WTC11 (cell line): ENCODE data around the gene SLC2A4. TPM values are rescaled to one million over a fixed set of nuclear protein-coding genes. Genes with fewer than 3 reads are reported as not detected.

ENCODE experiments used
- ATAC-seq: fragments of 200-7000 bp; cut with Tn5 transposase; 2 replicates; pipeline ENCODE4 v1.10.0; 2021; ENCODE audit warnings: mild to moderate bottlenecking, moderate library complexity
- CTCF ChIA-PET: fragments of 300-600 bp; sonication (Branson Sonifier 250); formaldehyde crosslinking; loops from one replicate; lab custom pipeline; 2021; ENCODE audit warnings: antibody characterized with exemption; lab: Charles Lee
- POLR2A ChIA-PET: fragments of 350-600 bp; sonication (Branson Sonifier 250); formaldehyde crosslinking; loops from one replicate; lab custom pipeline; 2021; ENCODE audit warnings: antibody characterized with exemption; lab: Charles Lee
- DNase-seq: peaks from one replicate; pipeline ENCODE4 v3.0.0; 2021; ENCODE audit warnings: low spot score
- H3K27ac Mint-ChIP-seq: 2 replicates; pipeline ENCODE4 v1.8.0; 2021; ENCODE audit warnings: mixed read lengths
- H3K27me3 Mint-ChIP-seq: 2 replicates; pipeline ENCODE4 v1.8.0; 2021; ENCODE audit warnings: low read depth, mild to moderate bottlenecking, moderate library complexity, mixed read lengths
- H3K36me3 Mint-ChIP-seq: 2 replicates; pipeline ENCODE4 v1.8.0; 2021; ENCODE audit warnings: mixed read lengths
- H3K4me1 Mint-ChIP-seq: 2 replicates; pipeline ENCODE4 v1.8.0; 2022; ENCODE audit warnings: mixed read lengths
- H3K4me3 Mint-ChIP-seq: 2 replicates; pipeline ENCODE4 v1.8.0; 2021; ENCODE audit warnings: mild to moderate bottlenecking, moderate library complexity, mixed read lengths
- H3K9me3 Mint-ChIP-seq: 2 replicates; pipeline ENCODE4 v1.8.0; 2021; ENCODE audit warnings: mixed read lengths
- AFF4 ChIP-seq: sonication (generic); formaldehyde crosslinking; IDR thresholded peaks from 2 replicates; pipeline ENCODE4 v1.8.1; 2023; ENCODE audit warnings: mild to moderate bottlenecking, missing genetic modification reagents, borderline replicate concordance
- ATF3 ChIP-seq: sonication (generic); formaldehyde crosslinking; conservative IDR thresholded peaks from 2 replicates; pipeline ENCODE4 v1.8.1; 2022; ENCODE audit warnings: mild to moderate bottlenecking, missing genetic modification reagents
- ATF6 ChIP-seq: sonication (generic); formaldehyde crosslinking; IDR thresholded peaks from 2 replicates; pipeline ENCODE4 v1.8.1; 2023; ENCODE audit warnings: mild to moderate bottlenecking, missing genetic modification reagents
- CBFB ChIP-seq: sonication (generic); formaldehyde crosslinking; IDR thresholded peaks from 2 replicates; pipeline ENCODE4 v1.8.1; 2022; ENCODE audit warnings: mild to moderate bottlenecking, low read depth, missing genetic modification reagents
- CREM ChIP-seq: sonication (generic); formaldehyde crosslinking; IDR thresholded peaks from 2 replicates; pipeline ENCODE4 v1.8.1; 2022; ENCODE audit warnings: mild to moderate bottlenecking, missing genetic modification reagents, moderate library complexity
- E2F5 ChIP-seq: sonication (generic); formaldehyde crosslinking; IDR thresholded peaks from 2 replicates; pipeline ENCODE4 v1.8.1; 2022; ENCODE audit warnings: mild to moderate bottlenecking, moderate library complexity, missing genetic modification reagents
- ESRRA ChIP-seq: sonication (generic); formaldehyde crosslinking; IDR thresholded peaks from 2 replicates; pipeline ENCODE4 v1.8.1; 2022; ENCODE audit warnings: mild to moderate bottlenecking, missing genetic modification reagents, borderline replicate concordance
- HMGA2 ChIP-seq: fragments of 250-450 bp; sonication (Bioruptor Pico); IDR thresholded peaks from 2 replicates; pipeline ENCODE4 v1.4.0; 2021; ENCODE audit warnings: mild to moderate bottlenecking, moderate library complexity
- IRF1 ChIP-seq: sonication (generic); formaldehyde crosslinking; IDR thresholded peaks from 2 replicates; pipeline ENCODE4 v1.8.0; 2023; ENCODE audit warnings: missing genetic modification reagents
- NFATC4 ChIP-seq: fragments of 250-450 bp; sonication (Bioruptor Pico); IDR thresholded peaks from 2 replicates; pipeline ENCODE4 v1.9.0; 2021; ENCODE audit warnings: mild to moderate bottlenecking
- RELA ChIP-seq: sonication (generic); formaldehyde crosslinking; IDR thresholded peaks from 2 replicates; pipeline ENCODE4 v1.8.1; 2022; ENCODE audit warnings: missing genetic modification reagents, mild to moderate bottlenecking, borderline replicate concordance
- ZNF138 ChIP-seq: sonication (generic); formaldehyde crosslinking; conservative IDR thresholded peaks from 2 replicates; pipeline ENCODE4 v1.8.1; 2022; ENCODE audit warnings: mild to moderate bottlenecking, moderate library complexity, missing genetic modification reagents
- ZNF425 ChIP-seq: fragments of 250-450 bp; sonication (Bioruptor Pico); conservative IDR thresholded peaks from 2 replicates; pipeline ENCODE4 v1.9.0; 2021; ENCODE audit warnings: mild to moderate bottlenecking
- ZNF512 ChIP-seq: sonication (generic); formaldehyde crosslinking; IDR thresholded peaks from 2 replicates; pipeline ENCODE4 v1.8.1; 2022; ENCODE audit warnings: missing genetic modification reagents, borderline replicate concordance
- ZNF532 ChIP-seq: fragments of 250-450 bp; sonication (Bioruptor Pico); IDR thresholded peaks from 2 replicates; pipeline ENCODE4 v1.9.0; 2021; ENCODE audit warnings: mild to moderate bottlenecking, borderline replicate concordance
- total RNA-seq: library from RNA; stranded (reverse); gene quantifications from 3 replicates; pipeline ENCODE4 v1.2.3, GENCODE V29; 2021

The SLC2A4 gene
- total RNA-seq, 1 experiment from 2014 or later, result 6.4 TPM

- TF ChIP-seq IRF1 (CRISPR knock-in tag) (no peak), ATF3 (no peak), ATF6 (CRISPR knock-in tag) (no peak), ZNF138 (no peak), CREM (CRISPR knock-in tag) (no peak), NFATC4 (CRISPR knock-in tag) (no peak), RELA (0 out of 2 replicates have a peak, but pooled peaks have one; percentile 53), E2F5 (CRISPR knock-in tag) (no peak), AFF4 (CRISPR knock-in tag) (no peak), ESRRA (CRISPR knock-in tag) (peak; percentile 71; the same call in 1 of the 2 replicates), CBFB (CRISPR knock-in tag) (no peak)
These were observed 26.4 kb downstream of the SLC2A4 start (continued) for GRCh38 chr17:7307686-7308624.

- H3K36me3 Mint-ChIP-seq, result peaks cover 45% of the 10 kb centered on the region
- TF ChIP-seq ZNF532 (CRISPR knock-in tag), result 0 out of 2 replicates have a peak, but pooled peaks have one; percentile 11
- no peak for TF ChIP-seq HMGA2
- peak; percentile 52; the same call in 1 of the 2 replicates for TF ChIP-seq ZNF425 (CRISPR knock-in tag)
- TF ChIP-seq ZNF512 (CRISPR knock-in tag), result no peak
- peak; percentile 20; the same call in 1 of the 2 replicates for TF ChIP-seq NFATC4 (CRISPR knock-in tag)
These were observed 27.3 kb downstream of the SLC2A4 start for GRCh38 chr17:7308625-7309433.

More at GRCh38 chr17:7308625-7309433, 27.3 kb downstream of the SLC2A4 start:
- peak overlapping the region; percentile 96 for H3K27ac Mint-ChIP-seq
- peaks cover 4% of the 10 kb centered on the region for H3K9me3 Mint-ChIP-seq
- peaks cover 31% of the 10 kb centered on the region for H3K4me1 Mint-ChIP-seq
- ATAC-seq (peak; percentile 10), DNase-seq (peak; percentile 71)
- peaks cover 9% of the 10 kb centered on the region for H3K27me3 Mint-ChIP-seq
- POLR2A ChIA-PET, result interaction anchor here (0.8 to 1.1 kb wide), 3 partner anchors 21 to 274 kb away, joined by 3 to 7 read pairs (median 3); partner anchors contain the start of gene NEURL4
- CTCF ChIA-PET, result interaction anchor here (0.9 to 1.4 kb wide), 3 partner anchors 21 to 58 kb away, joined by 3 to 4 read pairs (median 4); partner anchors contain the start of genes CTDNEP1 and NEURL4
- peak overlapping the region; percentile 89 for H3K4me3 Mint-ChIP-seq
